Ishikawa (cell line): Measurements from ENCODE around the gene OTUD6A.

Experiments used
- CEBPB ChIP-seq: IDR thresholded peaks from 2 replicates; pipeline ENCODE4 v1.6.1; 2012
- CREB1 ChIP-seq: IDR thresholded peaks from 2 replicates; pipeline ENCODE4 v1.6.1; 2012; ENCODE audit warnings: low read depth
- EGR1 ChIP-seq: IDR thresholded peaks from 2 replicates; pipeline ENCODE4 v1.6.1; 2012
- EP300 ChIP-seq: IDR thresholded peaks from 2 replicates; pipeline ENCODE4 v1.6.1; 2012; ENCODE audit warnings: borderline replicate concordance
- FOXM1 ChIP-seq: IDR thresholded peaks from 2 replicates; pipeline ENCODE4 v1.6.1; 2012; ENCODE audit warnings: low read depth, borderline replicate concordance
- MAX ChIP-seq: IDR thresholded peaks from 2 replicates; pipeline ENCODE4 v1.6.1; 2012
- NFIC ChIP-seq: IDR thresholded peaks from 2 replicates; pipeline ENCODE4 v1.6.1; 2012
- RAD21 ChIP-seq: IDR thresholded peaks from 2 replicates; pipeline ENCODE4 v1.6.1; 2012; ENCODE audit warnings: low read depth
- TAF1 ChIP-seq: IDR thresholded peaks from 2 replicates; pipeline ENCODE4 v1.6.1; 2012; ENCODE audit warnings: low read depth, mild to moderate bottlenecking
- TCF12 ChIP-seq: IDR thresholded peaks from 2 replicates; pipeline ENCODE4 v1.6.1; 2012; ENCODE audit warnings: low read depth
- TEAD4 ChIP-seq: IDR thresholded peaks from 2 replicates; pipeline ENCODE4 v1.6.1; 2012
- USF1 ChIP-seq: IDR thresholded peaks from 2 replicates; pipeline ENCODE4 v1.6.1; 2012
- YY1 ChIP-seq: IDR thresholded peaks from 2 replicates; pipeline ENCODE4 v1.6.1; 2012; ENCODE audit warnings: low read depth
- ZBTB7A ChIP-seq: IDR thresholded peaks from 2 replicates; pipeline ENCODE4 v1.6.1; 2012; ENCODE audit warnings: low read depth
- TF ChIP-seq, protein P1 (sequence below): IDR thresholded peaks from 2 replicates; pipeline ENCODE4 v1.6.1; 2012; ENCODE audit warnings: low read depth, mild to moderate bottlenecking

OTUD6A gene

GRCh38 chrX:70052895-70053615, 9.2 kb upstream of the OTUD6A start:
- TF ChIP-seq TEAD4 = no peak
- no peak for TF ChIP-seq YY1
- TF ChIP-seq, protein P1, sequence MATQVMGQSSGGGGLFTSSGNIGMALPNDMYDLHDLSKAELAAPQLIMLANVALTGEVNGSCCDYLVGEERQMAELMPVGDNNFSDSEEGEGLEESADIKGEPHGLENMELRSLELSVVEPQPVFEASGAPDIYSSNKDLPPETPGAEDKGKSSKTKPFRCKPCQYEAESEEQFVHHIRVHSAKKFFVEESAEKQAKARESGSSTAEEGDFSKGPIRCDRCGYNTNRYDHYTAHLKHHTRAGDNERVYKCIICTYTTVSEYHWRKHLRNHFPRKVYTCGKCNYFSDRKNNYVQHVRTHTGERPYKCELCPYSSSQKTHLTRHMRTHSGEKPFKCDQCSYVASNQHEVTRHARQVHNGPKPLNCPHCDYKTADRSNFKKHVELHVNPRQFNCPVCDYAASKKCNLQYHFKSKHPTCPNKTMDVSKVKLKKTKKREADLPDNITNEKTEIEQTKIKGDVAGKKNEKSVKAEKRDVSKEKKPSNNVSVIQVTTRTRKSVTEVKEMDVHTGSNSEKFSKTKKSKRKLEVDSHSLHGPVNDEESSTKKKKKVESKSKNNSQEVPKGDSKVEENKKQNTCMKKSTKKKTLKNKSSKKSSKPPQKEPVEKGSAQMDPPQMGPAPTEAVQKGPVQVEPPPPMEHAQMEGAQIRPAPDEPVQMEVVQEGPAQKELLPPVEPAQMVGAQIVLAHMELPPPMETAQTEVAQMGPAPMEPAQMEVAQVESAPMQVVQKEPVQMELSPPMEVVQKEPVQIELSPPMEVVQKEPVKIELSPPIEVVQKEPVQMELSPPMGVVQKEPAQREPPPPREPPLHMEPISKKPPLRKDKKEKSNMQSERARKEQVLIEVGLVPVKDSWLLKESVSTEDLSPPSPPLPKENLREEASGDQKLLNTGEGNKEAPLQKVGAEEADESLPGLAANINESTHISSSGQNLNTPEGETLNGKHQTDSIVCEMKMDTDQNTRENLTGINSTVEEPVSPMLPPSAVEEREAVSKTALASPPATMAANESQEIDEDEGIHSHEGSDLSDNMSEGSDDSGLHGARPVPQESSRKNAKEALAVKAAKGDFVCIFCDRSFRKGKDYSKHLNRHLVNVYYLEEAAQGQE = no peak
- no peak for TF ChIP-seq CEBPB
- TF ChIP-seq FOXM1 = no peak
- TF ChIP-seq CREB1 = no peak
- TF ChIP-seq RAD21 = no peak
- no peak for TF ChIP-seq NFIC
- no peak for TF ChIP-seq USF1
- no peak for TF ChIP-seq TCF12
- no peak for TF ChIP-seq ZBTB7A
- TF ChIP-seq EGR1 = no peak
- no peak for TF ChIP-seq TAF1
- TF ChIP-seq EP300 = no peak
- no peak for TF ChIP-seq MAX

DNA sequence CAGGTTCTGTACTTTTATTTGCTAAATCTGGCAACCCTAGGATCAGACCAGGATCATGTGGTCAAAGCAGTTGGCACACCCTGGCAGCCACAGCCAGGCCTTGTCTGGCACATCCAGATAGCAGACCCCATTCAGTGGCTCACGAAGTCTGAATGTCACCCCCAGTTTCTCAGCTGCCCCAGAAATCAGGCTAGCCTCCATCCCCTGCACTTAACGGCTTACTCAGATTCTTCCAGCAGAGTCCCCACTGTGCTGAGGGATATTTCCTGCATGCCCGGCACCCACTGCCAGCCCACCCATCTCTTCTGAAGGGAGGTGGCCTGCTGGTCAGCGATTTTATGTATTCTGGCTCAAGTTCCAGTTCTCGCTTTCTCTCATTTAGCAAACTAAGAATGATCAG, 7.9 kb upstream of the OTUD6A start:
- TF ChIP-seq TCF12 = no peak
- no peak for TF ChIP-seq FOXM1
- no peak for TF ChIP-seq MAX
- no peak for TF ChIP-seq CREB1
- no peak for TF ChIP-seq NFIC
- TF ChIP-seq ZBTB7A = no peak
- TF ChIP-seq, protein P1 = no peak
- TF ChIP-seq USF1 = no peak
- no peak for TF ChIP-seq TAF1

DNA sequence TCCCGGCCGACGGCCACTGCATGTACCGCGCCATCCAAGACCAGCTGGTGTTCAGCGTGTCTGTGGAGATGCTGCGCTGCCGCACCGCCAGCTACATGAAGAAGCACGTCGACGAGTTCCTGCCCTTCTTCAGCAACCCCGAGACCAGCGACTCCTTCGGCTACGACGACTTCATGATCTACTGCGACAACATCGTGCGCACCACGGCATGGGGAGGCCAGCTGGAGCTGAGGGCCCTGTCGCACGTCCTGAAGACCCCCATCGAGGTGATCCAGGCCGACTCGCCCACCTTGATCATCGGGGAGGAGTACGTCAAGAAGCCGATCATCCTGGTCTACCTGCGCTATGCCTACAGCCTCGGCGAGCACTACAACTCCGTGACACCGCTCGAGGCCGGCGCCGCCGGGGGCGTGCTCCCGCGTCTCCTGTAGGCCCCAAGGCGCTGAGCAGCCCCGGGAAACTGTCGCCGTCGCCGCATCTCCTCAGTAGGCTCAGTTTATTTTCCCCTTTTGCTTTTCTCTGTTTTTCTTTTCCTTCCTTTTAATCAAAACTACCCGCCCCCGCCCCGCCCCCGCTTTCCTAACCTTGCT, 799 bp downstream of the OTUD6A start:
- TF ChIP-seq YY1 = no peak
- TF ChIP-seq EP300 = no peak
- TF ChIP-seq RAD21 = no peak
- no peak for TF ChIP-seq EGR1
- TF ChIP-seq NFIC = no peak
- no peak for TF ChIP-seq MAX
- TF ChIP-seq CREB1 = no peak
- no peak for TF ChIP-seq TCF12
- no peak for TF ChIP-seq CEBPB
- TF ChIP-seq TEAD4 = no peak
- no peak for TF ChIP-seq TAF1
- TF ChIP-seq, protein P1 = no peak
- no peak for TF ChIP-seq FOXM1
- no peak for TF ChIP-seq USF1
- TF ChIP-seq ZBTB7A = no peak
